Measurements from ENCODE around the gene APMAP. TPM values are rescaled to one million over a fixed set of nuclear protein-coding genes. Genes with fewer than 3 reads are reported as not detected.

APMAP gene
- total and polyA plus RNA-seq, 2 of the 13 experiments (the other 11 are each of a cell fraction or from before 2014, with no cell fraction given): 168 to 214 TPM

DNA sequence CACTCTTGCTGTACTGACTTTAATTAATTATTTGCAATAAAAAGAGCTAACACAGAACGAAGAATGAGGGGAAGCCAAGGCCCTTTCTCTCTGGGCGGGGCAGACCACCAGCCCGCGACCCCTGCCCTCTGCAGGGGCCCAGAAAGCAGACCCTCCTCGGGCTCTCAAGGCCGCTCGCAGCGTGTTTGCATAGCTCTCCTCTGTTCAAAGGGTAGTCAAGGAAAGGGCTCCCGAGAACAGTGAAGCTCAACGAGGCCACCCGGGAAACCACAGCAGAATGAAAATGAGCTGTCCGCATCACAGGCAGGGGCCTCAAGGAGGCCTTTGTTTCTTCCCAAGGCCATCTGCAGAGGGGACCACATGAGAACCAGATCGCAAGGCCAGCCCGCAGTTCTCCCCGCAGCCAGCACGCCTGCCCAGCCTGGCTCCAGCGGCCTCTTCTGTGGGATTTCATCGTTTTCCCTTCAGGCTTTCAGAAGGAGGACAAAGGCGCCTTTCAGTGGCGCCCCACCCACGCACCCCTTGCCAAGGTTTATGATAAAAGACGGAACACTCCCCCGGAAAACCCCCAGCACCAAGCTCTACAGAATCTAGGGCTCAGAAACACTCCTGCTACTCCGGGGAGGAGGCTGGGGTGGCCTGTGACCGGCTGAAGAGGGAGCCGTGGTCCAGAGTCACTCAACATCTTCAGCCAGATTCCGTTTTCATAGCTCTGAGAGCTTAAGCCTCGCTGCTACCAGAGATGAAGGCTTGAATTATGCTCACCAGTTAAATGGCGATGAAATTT, 40.1 kb upstream of the APMAP start (continued):
- TF ChIP-seq, protein P1, sequence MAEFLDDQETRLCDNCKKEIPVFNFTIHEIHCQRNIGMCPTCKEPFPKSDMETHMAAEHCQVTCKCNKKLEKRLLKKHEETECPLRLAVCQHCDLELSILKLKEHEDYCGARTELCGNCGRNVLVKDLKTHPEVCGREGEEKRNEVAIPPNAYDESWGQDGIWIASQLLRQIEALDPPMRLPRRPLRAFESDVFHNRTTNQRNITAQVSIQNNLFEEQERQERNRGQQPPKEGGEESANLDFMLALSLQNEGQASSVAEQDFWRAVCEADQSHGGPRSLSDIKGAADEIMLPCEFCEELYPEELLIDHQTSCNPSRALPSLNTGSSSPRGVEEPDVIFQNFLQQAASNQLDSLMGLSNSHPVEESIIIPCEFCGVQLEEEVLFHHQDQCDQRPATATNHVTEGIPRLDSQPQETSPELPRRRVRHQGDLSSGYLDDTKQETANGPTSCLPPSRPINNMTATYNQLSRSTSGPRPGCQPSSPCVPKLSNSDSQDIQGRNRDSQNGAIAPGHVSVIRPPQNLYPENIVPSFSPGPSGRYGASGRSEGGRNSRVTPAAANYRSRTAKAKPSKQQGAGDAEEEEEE (CRISPR knock-in tag; IDR thresholded peaks at IDR 0.05; ENCODE audit: borderline replicate concordance): no peak
- TF ChIP-seq ZNF75D (CRISPR knock-in tag; IDR thresholded peaks at IDR 0.05; ENCODE audit: borderline replicate concordance) (no peak), NKX3-1 (CRISPR knock-in tag; IDR thresholded peaks at IDR 0.05) (peak; percentile 35; the same call in 1 of the 2 replicates), ZNF652 (CRISPR knock-in tag; IDR thresholded peaks at IDR 0.05; ENCODE audit: borderline replicate concordance, low read depth) (no peak), CCAR2 (optimal IDR thresholded peaks at IDR 0.05; ENCODE audit: low read depth, low read length) (peak; percentile 68), FOXJ3 (CRISPR knock-in tag; IDR thresholded peaks at IDR 0.05; ENCODE audit: borderline replicate concordance) (0 out of 2 replicates have a peak, but pooled peaks have one; percentile 83), ZNF660 (CRISPR knock-in tag; IDR thresholded peaks at IDR 0.05; ENCODE audit: borderline replicate concordance, low read depth) (no peak), ZNF3 (CRISPR knock-in tag; IDR thresholded peaks at IDR 0.05) (no peak), ATM (IDR thresholded peaks at IDR 0.05; ENCODE audit: borderline replicate concordance) (no peak), JUND (CRISPR knock-in tag; IDR thresholded peaks at IDR 0.05) (no peak; the same call in 1 of the 2 replicates), PAF1 (CRISPR knock-in tag; IDR thresholded peaks at IDR 0.05) (no peak), ZNF713 (CRISPR knock-in tag; IDR thresholded peaks at IDR 0.05) (no peak), KLF11 (CRISPR knock-in tag; IDR thresholded peaks at IDR 0.05) (no peak; the same call in 1 of the 2 replicates), MTF1 (CRISPR knock-in tag; IDR thresholded peaks at IDR 0.05) (no peak; the same call in 1 of the 2 replicates), ZMYM3 (CRISPR knock-in tag; IDR thresholded peaks at IDR 0.05) (no peak), ZNF207 (IDR thresholded peaks at IDR 0.05; ENCODE audit: borderline replicate concordance) (no peak)
- TF ChIP-seq, protein P2, sequence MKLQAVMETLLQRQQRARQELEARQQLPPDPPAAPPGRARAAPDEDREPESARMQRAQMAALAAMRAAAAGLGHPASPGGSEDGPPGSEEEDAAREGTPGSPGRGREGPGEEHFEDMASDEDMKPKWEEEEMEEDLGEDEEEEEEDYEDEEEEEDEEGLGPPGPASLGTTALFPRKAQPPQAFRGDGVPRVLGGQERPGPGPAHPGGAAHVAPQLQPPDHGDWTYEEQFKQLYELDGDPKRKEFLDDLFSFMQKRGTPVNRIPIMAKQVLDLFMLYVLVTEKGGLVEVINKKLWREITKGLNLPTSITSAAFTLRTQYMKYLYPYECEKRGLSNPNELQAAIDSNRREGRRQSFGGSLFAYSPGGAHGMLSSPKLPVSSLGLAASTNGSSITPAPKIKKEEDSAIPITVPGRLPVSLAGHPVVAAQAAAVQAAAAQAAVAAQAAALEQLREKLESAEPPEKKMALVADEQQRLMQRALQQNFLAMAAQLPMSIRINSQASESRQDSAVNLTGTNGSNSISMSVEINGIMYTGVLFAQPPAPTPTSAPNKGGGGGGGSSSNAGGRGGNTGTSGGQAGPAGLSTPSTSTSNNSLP (IDR thresholded peaks at IDR 0.05; ENCODE audit: low read depth, low read length): 0 out of 2 replicates have a peak, but pooled peaks have one; percentile 21
- TF ChIP-seq, protein P3, sequence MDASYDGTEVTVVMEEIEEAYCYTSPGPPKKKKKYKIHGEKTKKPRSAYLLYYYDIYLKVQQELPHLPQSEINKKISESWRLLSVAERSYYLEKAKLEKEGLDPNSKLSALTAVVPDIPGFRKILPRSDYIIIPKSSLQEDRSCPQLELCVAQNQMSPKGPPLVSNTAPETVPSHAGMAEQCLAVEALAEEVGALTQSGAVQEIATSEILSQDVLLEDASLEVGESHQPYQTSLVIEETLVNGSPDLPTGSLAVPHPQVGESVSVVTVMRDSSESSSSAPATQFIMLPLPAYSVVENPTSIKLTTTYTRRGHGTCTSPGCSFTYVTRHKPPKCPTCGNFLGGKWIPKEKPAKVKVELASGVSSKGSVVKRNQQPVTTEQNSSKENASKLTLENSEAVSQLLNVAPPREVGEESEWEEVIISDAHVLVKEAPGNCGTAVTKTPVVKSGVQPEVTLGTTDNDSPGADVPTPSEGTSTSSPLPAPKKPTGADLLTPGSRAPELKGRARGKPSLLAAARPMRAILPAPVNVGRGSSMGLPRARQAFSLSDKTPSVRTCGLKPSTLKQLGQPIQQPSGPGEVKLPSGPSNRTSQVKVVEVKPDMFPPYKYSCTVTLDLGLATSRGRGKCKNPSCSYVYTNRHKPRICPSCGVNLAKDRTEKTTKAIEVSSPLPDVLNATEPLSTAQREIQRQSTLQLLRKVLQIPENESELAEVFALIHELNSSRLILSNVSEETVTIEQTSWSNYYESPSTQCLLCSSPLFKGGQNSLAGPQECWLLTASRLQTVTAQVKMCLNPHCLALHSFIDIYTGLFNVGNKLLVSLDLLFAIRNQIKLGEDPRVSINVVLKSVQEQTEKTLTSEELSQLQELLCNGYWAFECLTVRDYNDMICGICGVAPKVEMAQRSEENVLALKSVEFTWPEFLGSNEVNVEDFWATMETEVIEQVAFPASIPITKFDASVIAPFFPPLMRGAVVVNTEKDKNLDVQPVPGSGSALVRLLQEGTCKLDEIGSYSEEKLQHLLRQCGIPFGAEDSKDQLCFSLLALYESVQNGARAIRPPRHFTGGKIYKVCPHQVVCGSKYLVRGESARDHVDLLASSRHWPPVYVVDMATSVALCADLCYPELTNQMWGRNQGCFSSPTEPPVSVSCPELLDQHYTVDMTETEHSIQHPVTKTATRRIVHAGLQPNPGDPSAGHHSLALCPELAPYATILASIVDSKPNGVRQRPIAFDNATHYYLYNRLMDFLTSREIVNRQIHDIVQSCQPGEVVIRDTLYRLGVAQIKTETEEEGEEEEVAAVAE (CRISPR knock-in tag; IDR thresholded peaks at IDR 0.05; ENCODE audit: borderline replicate concordance): no peak
- TF ChIP-seq, protein P4, sequence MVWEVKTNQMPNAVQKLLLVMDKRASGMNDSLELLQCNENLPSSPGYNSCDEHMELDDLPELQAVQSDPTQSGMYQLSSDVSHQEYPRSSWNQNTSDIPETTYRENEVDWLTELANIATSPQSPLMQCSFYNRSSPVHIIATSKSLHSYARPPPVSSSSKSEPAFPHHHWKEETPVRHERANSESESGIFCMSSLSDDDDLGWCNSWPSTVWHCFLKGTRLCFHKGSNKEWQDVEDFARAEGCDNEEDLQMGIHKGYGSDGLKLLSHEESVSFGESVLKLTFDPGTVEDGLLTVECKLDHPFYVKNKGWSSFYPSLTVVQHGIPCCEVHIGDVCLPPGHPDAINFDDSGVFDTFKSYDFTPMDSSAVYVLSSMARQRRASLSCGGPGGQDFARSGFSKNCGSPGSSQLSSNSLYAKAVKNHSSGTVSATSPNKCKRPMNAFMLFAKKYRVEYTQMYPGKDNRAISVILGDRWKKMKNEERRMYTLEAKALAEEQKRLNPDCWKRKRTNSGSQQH (CRISPR knock-in tag; IDR thresholded peaks at IDR 0.05; ENCODE audit: low read depth): no peak
- TF ChIP-seq, protein P5, sequence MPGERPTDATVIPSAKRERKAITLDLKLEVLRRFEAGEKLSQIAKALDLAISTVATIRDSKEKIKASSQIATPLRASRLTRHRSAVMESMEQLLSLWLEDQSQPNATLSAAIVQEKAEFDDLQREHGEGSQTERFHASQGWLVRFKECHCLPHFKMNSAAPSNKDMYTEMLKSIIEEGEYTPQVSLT (CRISPR knock-in tag; IDR thresholded peaks at IDR 0.05; ENCODE audit: borderline replicate concordance, low read depth): no peak

Measured in HepG2 (cell line).